ENCODE data around the gene PSD4.

GRCh38 chr2:113231064-113231463 is 57.3 kb downstream of the PSD4 start:
- TF ChIP-seq POLR2AphosphoS5 (IDR thresholded peaks at IDR 0.05; ENCODE audit: insufficient read depth in 1 of 2, low read depth in 1 of 2): no peak
- TF ChIP-seq, protein P1, sequence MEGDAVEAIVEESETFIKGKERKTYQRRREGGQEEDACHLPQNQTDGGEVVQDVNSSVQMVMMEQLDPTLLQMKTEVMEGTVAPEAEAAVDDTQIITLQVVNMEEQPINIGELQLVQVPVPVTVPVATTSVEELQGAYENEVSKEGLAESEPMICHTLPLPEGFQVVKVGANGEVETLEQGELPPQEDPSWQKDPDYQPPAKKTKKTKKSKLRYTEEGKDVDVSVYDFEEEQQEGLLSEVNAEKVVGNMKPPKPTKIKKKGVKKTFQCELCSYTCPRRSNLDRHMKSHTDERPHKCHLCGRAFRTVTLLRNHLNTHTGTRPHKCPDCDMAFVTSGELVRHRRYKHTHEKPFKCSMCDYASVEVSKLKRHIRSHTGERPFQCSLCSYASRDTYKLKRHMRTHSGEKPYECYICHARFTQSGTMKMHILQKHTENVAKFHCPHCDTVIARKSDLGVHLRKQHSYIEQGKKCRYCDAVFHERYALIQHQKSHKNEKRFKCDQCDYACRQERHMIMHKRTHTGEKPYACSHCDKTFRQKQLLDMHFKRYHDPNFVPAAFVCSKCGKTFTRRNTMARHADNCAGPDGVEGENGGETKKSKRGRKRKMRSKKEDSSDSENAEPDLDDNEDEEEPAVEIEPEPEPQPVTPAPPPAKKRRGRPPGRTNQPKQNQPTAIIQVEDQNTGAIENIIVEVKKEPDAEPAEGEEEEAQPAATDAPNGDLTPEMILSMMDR (IDR thresholded peaks at IDR 0.05): no peak
- no peak for TF ChIP-seq POLR2A (IDR thresholded peaks at IDR 0.05)

Data from vagina (tissue), 2 donors.